Lung (tissue), 12 donors: ENCODE measurements around the gene SELPLG. TPM values are rescaled to one million over a fixed set of nuclear protein-coding genes. Genes with fewer than 3 reads are reported as not detected.
"Not testable (repeated sequence)": the region's sequence is repeated elsewhere in the genome, so short reads cannot be mapped to it uniquely, and the experiment has no call there.

Experiments used
- ATAC-seq: fragments of 200-7000 bp; cut with Tn5 transposase; one replicate; pipeline ENCODE4 v1.9.1; 2020; ENCODE audit warnings: moderate number of reproducible peaks; ENCODE audit not compliant: insufficient read depth, low FRiP score
- DNase-seq, 3 donors: peaks; one replicate each; pipeline ENCODE4 v3.0.0-alpha.2; 2013 to 2017
- H3K27ac ChIP-seq, 2 donors: one replicate each; pipeline ENCODE4 v1.5.1; 2013; ENCODE audit warnings: mild to moderate bottlenecking in 2 of 2, moderate library complexity in 2 of 2, control low read depth in 1 of 2, inconsistent platforms in 1 of 2, low read depth in 1 of 2, low read length in 1 of 2
- H3K27me3 ChIP-seq, 3 donors: one replicate each; pipeline ENCODE4 v1.5.1; 2013; ENCODE audit warnings: low read length in 2 of 3; ENCODE audit not compliant: control insufficient read depth in 3 of 3, insufficient read depth in 3 of 3
- H3K36me3 ChIP-seq, 4 donors: one replicate each; pipeline ENCODE4 v1.5.1; 2013; ENCODE audit warnings: low read length in 4 of 4, mild to moderate bottlenecking in 1 of 4, moderate library complexity in 1 of 4; ENCODE audit not compliant: control insufficient read depth in 4 of 4, insufficient read depth in 4 of 4
- H3K4me1 ChIP-seq, 5 donors: one replicate each; pipeline ENCODE4 v1.5.1; 2013; ENCODE audit warnings: low read length in 5 of 5, mild to moderate bottlenecking in 2 of 5, moderate library complexity in 1 of 5; ENCODE audit not compliant: control insufficient read depth in 5 of 5, insufficient read depth in 5 of 5
- H3K4me3 ChIP-seq: one replicate; pipeline ENCODE4 v1.5.1; 2013; ENCODE audit warnings: mild to moderate bottlenecking, control low read depth, moderate library complexity
- H3K9ac ChIP-seq, 2 donors: one replicate each; pipeline ENCODE4 v1.5.1; 2013; ENCODE audit warnings: low read length in 2 of 2, control low read depth in 1 of 2; ENCODE audit not compliant: insufficient read depth in 1 of 2
- H3K9me3 ChIP-seq, 4 donors: one replicate each; pipeline ENCODE4 v1.5.1; 2013; ENCODE audit warnings: low read length in 3 of 4, mild to moderate bottlenecking in 1 of 4, moderate library complexity in 1 of 4; ENCODE audit not compliant: control insufficient read depth in 4 of 4, insufficient read depth in 3 of 4
- CTCF ChIP-seq: IDR thresholded peaks from 2 replicates; pipeline ENCODE4 v1.5.1; 2012; ENCODE audit warnings: mild to moderate bottlenecking; ENCODE audit errors: control extremely low read depth, extremely low read depth
- WGBS, 2 donors: extraction: QIAGEN DNeasy Blood & Tissue Kit; methylation state at CpG; one replicate each; pipeline ENCODE4 v1.1.7; 2013; 5-methylcytosine and 5-hydroxymethylcytosine counted together
- polyA plus RNA-seq, 2 donors: library from polyadenylated mRNA; stranded (reverse); fragments of 200-250 nt; gene quantifications; one replicate each; pipeline ENCODE4 v1.2.1, GENCODE V29; 2013
- total RNA-seq, 2 donors: library from RNA; depleted of rRNA in 1 of 2; stranded (reverse); fragments of >200 nt in 1 of 2; gene quantifications; one replicate each; pipeline ENCODE4 v1.2.1, GENCODE V29; 2014 to 2021
- donor health status: control.
- donor health status: control.
- donor health status: Bipolar disorder and iron deficiency.
- donor health status: healthy.
- donor health status: DM: yes; HTN: yes; CAD: no.

SELPLG gene
- total and polyA plus RNA-seq, 4 donors = 11.3 to 97.0 (median 30.5) TPM

DNA sequence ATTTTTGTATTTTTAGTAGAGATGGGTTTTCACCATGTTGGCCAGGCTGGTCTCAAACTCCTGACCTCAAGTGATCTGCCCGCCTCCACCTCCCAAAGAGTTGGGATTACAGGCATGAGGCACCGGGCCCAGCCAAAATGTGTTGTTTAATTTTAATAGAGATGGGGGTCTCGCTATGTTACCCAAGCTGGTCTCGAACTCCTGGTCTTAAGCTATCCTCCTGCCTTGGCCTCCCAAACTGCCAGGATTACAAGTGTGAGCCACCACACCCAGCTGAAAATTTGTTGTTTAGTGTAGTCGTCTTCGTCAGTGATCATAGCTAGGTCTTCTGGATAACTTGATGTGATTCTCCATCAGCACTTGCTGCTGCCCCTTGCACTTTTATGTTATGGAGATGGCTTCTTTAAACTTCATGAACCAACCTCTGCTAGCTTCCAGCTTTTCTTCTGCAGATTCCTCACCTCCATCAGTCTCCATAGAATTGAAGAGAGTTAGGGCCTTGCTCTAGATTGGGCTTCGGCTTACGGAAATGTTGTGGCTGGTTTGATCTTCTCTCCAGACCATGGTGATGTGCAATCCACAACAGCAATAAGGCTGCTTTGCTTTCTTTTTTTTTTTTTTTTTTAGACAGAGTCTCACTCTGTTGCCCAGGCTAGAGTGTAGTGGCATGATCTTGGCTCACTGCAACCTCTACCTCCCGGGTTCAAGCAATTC lies 58.3 kb downstream of the SELPLG start:
- Histone ChIP-seq H3K9me3 (no peaks in the 10 kb centered on the region), H3K4me3 (no peak overlapping the region), H3K27ac (no peak overlapping the region), H3K9ac (no peak overlapping the region), H3K4me1 (peaks cover 0 to 20% (median 7%) of the 10 kb centered on the region in 5 donors), H3K36me3 (no peaks in the 10 kb centered on the region), H3K27me3 (no peaks in the 10 kb centered on the region)
- 91 to 92% methylated on average over 9 of the region's 9 CpGs for WGBS, 2 donors
- TF ChIP-seq CTCF = no peak
- ATAC-seq (no peak), DNase-seq (no peak)

GRCh38 chr12:108574276-108574675 lies 59.4 kb downstream of the SELPLG start:
- not testable (repeated sequence) for H3K9me3 ChIP-seq, H3K36me3 ChIP-seq, H3K4me3 ChIP-seq, ATAC-seq, DNase-seq, H3K27ac ChIP-seq, H3K27me3 ChIP-seq, H3K9ac ChIP-seq
- 90 to 96% methylated on average over 1 of the region's 1 CpG for WGBS, 2 donors
- peaks cover 0 to 20% (median 7%) of the 10 kb centered on the region in 5 donors for H3K4me1 ChIP-seq

DNA sequence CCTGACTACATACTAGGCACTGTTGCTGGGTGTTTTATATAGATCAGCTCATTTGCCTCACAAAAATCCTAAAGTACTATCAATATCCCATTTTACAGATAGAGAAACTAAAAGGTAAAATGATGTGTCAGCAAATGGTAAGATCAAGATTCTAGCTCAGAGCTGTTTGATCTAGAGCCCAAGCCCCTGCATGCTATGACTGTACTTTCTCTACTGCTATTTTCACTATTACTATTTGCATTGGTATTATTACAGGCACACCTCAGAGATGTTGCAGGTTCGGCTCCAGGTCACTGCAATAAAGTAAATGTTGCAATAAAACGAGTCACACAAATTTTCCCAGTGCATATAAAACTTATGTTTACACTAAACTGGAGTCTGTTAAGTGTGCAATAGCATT lies 60.4 kb downstream of the SELPLG start:
- DNase-seq (no peak), ATAC-seq (no peak)
- Histone ChIP-seq H3K27ac (no peak overlapping the region), H3K4me3 (no peak overlapping the region), H3K36me3 (peaks cover under 1 to 10% (median 6%) of the 10 kb centered on the region in 4 donors), H3K9ac (no peak overlapping the region), H3K4me1 (peaks cover 0 to 20% (median 7%) of the 10 kb centered on the region in 5 donors), H3K9me3 (no peaks in the 10 kb centered on the region), H3K27me3 (no peaks in the 10 kb centered on the region)
- 50 to 61% methylated on average over 2 of the region's 2 CpGs for WGBS, 2 donors
- TF ChIP-seq CTCF = no peak

DNA sequence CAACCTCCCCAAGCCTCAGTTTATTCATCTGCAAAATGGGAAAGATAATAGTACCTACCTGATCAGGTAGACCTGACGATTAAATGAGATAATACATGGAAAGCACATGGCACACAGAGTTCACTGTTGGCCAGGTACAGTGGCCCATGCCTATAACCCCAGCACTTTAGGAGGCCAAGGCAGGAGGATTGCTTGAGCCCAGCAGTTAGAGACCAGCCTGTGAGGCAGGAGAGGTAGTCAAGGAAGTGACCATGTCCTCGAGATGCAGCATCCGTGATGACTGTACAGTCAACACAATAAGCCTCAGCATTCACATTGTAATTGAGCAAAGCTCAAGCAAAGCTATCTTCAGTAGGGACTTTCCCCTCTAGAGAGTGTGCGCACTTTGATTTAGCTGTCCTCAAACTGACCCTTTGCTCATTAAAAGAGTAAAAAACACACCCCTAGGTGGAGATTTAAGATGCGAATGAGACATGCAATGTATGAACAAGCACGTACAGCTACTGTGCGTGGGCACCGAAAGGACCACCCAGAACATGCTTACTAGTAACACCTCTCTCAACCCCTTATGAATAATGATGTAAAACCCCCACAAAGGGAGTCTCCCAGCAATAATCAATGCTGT lies 61.4 kb downstream of the SELPLG start:
- Histone ChIP-seq H3K4me1 (peaks cover 0 to 20% (median 7%) of the 10 kb centered on the region in 5 donors), H3K27ac (no peak overlapping the region), H3K9me3 (no peaks in the 10 kb centered on the region), H3K27me3 (no peaks in the 10 kb centered on the region), H3K4me3 (no peak overlapping the region), H3K36me3 (peaks cover 8 to 20% (median 15%) of the 10 kb centered on the region in 4 donors), H3K9ac (no peak overlapping the region)
- no peak for DNase-seq
- 84 to 88% methylated on average over 8 of the region's 8 CpGs for WGBS, 2 donors
- TF ChIP-seq CTCF = no peak
- ATAC-seq = no peak
